ENCODE results near the gene SLC43A2.
"Not testable (repeated sequence)": the region's sequence is repeated elsewhere in the genome, so short reads cannot be mapped to it uniquely, and the experiment has no call there.

Gene SLC43A2

DNA sequence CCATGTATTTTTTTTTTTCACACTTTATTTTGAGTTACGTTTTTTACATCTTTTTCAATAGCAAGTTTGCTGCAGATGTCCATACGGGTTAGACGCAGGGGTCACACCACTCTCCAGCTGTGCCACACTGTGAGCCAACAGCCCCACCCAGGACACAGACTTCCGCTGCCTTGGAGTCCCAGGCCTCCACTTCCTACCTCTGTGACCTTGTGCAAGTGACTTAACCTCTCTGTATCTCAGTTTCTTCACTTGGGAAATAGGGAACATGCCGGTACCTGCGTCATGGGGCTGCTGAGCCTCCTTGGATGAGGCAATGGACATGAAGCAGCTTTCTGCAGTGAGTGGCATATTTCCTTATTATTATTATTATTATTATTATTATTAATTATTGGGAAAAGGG, 62.8 kb downstream of the SLC43A2 start:
- TF ChIP-seq, protein P1, sequence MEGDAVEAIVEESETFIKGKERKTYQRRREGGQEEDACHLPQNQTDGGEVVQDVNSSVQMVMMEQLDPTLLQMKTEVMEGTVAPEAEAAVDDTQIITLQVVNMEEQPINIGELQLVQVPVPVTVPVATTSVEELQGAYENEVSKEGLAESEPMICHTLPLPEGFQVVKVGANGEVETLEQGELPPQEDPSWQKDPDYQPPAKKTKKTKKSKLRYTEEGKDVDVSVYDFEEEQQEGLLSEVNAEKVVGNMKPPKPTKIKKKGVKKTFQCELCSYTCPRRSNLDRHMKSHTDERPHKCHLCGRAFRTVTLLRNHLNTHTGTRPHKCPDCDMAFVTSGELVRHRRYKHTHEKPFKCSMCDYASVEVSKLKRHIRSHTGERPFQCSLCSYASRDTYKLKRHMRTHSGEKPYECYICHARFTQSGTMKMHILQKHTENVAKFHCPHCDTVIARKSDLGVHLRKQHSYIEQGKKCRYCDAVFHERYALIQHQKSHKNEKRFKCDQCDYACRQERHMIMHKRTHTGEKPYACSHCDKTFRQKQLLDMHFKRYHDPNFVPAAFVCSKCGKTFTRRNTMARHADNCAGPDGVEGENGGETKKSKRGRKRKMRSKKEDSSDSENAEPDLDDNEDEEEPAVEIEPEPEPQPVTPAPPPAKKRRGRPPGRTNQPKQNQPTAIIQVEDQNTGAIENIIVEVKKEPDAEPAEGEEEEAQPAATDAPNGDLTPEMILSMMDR (IDR thresholded peaks at IDR 0.05) = no peak
- Histone ChIP-seq H3K79me2 (peaks cover 11% of the 10 kb centered on the region), H3K9me3 (ENCODE audit: control insufficient read depth, low read length) (no peaks in the 10 kb centered on the region), H3K27me3 (ENCODE audit: control insufficient read depth, insufficient read depth, low read length) (no peaks in the 10 kb centered on the region), H2AFZ (no peak overlapping the region), H3K36me3 (ENCODE audit: control insufficient read depth, insufficient read depth, low read length) (no peaks in the 10 kb centered on the region), H3K9ac (no peak overlapping the region), H3K27ac (no peak overlapping the region), H3K4me3 (ENCODE audit: low read depth, low read length) (no peak overlapping the region), H3K4me2 (ENCODE audit: low read length) (no peak overlapping the region), H3K4me1 (peaks cover 3% of the 10 kb centered on the region)

DNA sequence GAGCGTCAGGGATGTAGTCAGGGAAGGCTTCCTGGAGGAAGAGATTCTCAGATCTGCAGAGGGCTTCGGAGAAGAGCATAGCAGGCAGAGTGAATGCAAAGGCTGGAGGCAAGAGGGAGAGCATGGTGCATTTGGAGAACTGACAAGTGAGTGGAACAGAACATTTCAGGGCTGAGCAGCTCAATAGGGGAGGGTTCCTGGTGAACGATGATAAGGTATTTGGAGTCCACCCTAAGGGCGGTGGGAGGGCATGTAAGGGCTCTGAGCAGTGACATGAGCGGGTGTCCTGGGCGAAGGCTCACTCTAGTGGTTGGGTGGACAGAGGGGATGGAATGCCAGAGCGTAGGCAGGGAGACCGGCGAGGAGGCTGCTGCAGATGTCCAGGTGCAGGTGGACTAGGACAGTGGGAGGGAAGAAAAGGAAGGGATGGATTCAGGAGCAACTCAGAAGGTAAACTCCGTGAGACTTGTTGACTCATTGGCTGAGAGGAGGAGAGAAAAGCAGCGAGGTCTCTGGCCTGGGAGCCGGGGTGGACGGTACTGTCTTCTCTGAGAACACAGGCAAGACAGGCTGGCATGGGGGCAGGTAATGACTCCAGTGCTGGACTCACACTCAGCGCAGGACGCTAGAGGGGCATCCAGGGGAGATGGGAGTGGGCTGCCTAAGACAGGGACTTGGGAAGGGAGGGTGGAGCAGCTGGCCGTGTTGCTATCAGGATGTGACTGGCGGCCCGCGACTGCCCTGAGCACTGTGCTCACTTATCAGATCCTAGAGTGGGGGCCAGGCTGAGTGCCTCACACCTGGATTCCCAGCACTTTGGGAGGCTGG, 64.6 kb downstream of the SLC43A2 start:
- H3K36me3 ChIP-seq (ENCODE audit: control insufficient read depth, insufficient read depth, low read length) = no peaks in the 10 kb centered on the region
- H3K79me2 ChIP-seq = peaks cover 24% of the 10 kb centered on the region
- H3K9ac ChIP-seq = no peak overlapping the region
- TF ChIP-seq, protein P1 (IDR thresholded peaks at IDR 0.05) = no peak
- peaks cover 3% of the 10 kb centered on the region for H3K4me1 ChIP-seq
- no peaks in the 10 kb centered on the region for H3K9me3 ChIP-seq (ENCODE audit: control insufficient read depth, low read length)
- H3K27me3 ChIP-seq (ENCODE audit: control insufficient read depth, insufficient read depth, low read length) = no peaks in the 10 kb centered on the region
- peak overlapping the region; percentile 48 for H2AFZ ChIP-seq
- peak overlapping the region; percentile 60 for H3K27ac ChIP-seq
- H3K4me2 ChIP-seq (ENCODE audit: low read length) = no peak overlapping the region
- H3K4me3 ChIP-seq (ENCODE audit: low read depth, low read length) = no peak overlapping the region

DNA sequence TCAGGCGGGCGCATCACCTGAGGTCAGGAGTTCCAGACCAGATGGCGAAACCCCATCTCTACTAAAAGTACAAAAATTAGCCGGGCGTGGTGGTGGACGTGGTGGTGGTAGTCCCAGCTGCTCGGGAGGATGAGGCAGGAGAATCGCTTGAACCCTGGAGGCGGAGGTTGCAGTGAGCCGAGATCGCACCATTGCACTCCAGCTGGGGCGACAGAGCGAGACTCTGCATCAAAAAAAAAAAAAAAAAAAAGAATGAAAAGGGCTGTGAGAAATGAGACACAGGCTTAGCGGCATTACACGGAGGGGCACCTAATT, 65.2 kb downstream of the SLC43A2 start:
- not testable (repeated sequence) for H3K4me3 ChIP-seq (ENCODE audit: low read depth, low read length); H3K9me3 ChIP-seq (ENCODE audit: control insufficient read depth, low read length); H3K36me3 ChIP-seq (ENCODE audit: control insufficient read depth, insufficient read depth, low read length); H3K4me1 ChIP-seq; H3K9ac ChIP-seq; H3K27me3 ChIP-seq (ENCODE audit: control insufficient read depth, insufficient read depth, low read length); H3K4me2 ChIP-seq (ENCODE audit: low read length)
- Histone ChIP-seq H3K27ac (peak overlapping the region; percentile 60), H2AFZ (peak overlapping the region; percentile 48), H3K79me2 (peaks cover 27% of the 10 kb centered on the region)

DNA sequence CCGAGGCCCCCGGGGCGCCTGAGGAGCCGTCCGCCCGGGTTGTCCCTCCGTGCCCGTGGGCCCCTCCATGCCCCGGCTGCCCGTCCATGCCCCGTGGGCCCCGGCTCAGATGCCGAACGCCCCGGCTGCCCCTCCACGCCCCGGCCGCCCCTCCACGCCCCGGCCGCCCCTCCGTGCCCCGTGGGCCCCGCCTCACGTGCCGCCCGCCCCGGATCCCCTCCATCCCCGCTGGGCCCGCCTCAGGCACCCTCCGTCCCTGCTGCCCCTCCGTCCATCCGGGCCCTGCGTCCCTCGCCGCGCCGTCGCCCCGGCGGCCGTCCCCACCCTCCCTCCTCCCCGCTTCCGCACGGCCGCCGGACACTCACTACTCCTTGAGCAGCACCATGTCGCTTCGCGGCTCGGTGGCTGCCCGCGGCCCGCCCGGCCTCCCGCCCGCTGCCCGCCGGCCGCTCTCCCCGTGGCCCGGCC, 66.4 kb downstream of the SLC43A2 start:
- H3K4me2 ChIP-seq (ENCODE audit: low read length) = peak overlapping the region; percentile 88
- peak overlapping the region; percentile 48 for H2AFZ ChIP-seq
- H3K9ac ChIP-seq = peak overlapping the region; percentile 74
- TF ChIP-seq, protein P1 (IDR thresholded peaks at IDR 0.05) = no peak
- no peaks in the 10 kb centered on the region for H3K36me3 ChIP-seq (ENCODE audit: control insufficient read depth, insufficient read depth, low read length)
- H3K27ac ChIP-seq = peak overlapping the region; percentile 30
- no peaks in the 10 kb centered on the region for H3K9me3 ChIP-seq (ENCODE audit: control insufficient read depth, low read length)
- no peaks in the 10 kb centered on the region for H3K27me3 ChIP-seq (ENCODE audit: control insufficient read depth, insufficient read depth, low read length)
- peaks cover 3% of the 10 kb centered on the region for H3K4me1 ChIP-seq
- peak overlapping the region; percentile 68 for H3K4me3 ChIP-seq (ENCODE audit: low read depth, low read length)
- H3K79me2 ChIP-seq = peaks cover 35% of the 10 kb centered on the region

DNA sequence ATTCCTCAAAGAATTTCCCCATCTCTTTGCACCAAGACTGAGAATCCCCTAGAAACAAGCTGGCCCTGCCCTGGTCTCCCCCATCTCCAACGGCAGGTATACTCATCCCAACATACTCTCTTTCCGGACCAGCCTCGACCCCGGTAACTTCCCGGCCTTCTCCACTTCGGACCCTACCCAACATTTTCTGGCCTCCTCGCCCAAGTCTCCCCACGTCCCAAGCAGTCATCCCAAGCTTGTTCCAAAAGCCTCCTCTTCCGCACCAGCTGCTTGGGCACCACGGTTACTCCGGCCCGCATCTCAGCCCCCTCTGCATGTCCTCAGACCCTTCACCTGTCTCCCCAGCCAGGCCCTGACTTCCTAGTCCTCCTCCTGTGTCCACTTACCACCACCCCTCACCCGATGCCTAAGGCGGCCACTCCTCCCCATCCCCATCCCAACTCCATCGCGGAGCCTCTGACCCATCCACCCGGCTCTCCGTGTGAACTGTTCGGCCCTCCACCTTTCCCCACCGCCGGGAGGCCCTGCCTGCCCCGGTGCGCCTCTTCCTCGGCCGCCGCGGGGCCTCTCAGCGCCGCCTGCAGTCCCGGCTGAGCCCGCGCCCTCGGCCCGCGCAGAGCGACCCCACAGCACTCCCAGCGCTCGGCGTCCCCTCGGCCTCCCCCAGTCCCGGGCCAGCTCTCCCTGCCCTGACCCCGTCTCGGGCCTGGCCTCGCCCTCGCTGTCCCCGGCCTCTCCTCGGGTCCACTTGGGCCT, 67.0 kb downstream of the SLC43A2 start:
- Histone ChIP-seq H3K79me2 (peaks cover 38% of the 10 kb centered on the region), H3K9ac (peak overlapping the region; percentile 74), H2AFZ (peak overlapping the region; percentile 48), H3K36me3 (ENCODE audit: control insufficient read depth, insufficient read depth, low read length) (no peaks in the 10 kb centered on the region), H3K27ac (peak overlapping the region; percentile 30), H3K4me3 (ENCODE audit: low read depth, low read length) (peak overlapping the region; percentile 68), H3K9me3 (ENCODE audit: control insufficient read depth, low read length) (no peaks in the 10 kb centered on the region), H3K4me2 (ENCODE audit: low read length) (peak overlapping the region; percentile 88), H3K4me1 (peaks cover 3% of the 10 kb centered on the region), H3K27me3 (ENCODE audit: control insufficient read depth, insufficient read depth, low read length) (no peaks in the 10 kb centered on the region)
- TF ChIP-seq, protein P1 (IDR thresholded peaks at IDR 0.05) = peak; percentile 23

All from parathyroid adenoma (tissue), 2 donors.